ENCODE measurements around the gene HSPA4L. TPM values are rescaled to one million over a fixed set of nuclear protein-coding genes. Genes with fewer than 3 reads are reported as not detected.

HSPA4L gene
- total RNA-seq, 3 donors from 2014 or later: 2.7 to 14.5 (median 7.2) TPM

- H3K4me3 ChIP-seq: no peak overlapping the region
- no peaks in the 10 kb centered on the region for H3K36me3 ChIP-seq
- no peak overlapping the region for H3K27ac ChIP-seq
- no peak for TF ChIP-seq POLR2A (IDR thresholded peaks at IDR 0.05)
- TF ChIP-seq CTCF (IDR thresholded peaks at IDR 0.05): no peak
- TF ChIP-seq POLR2AphosphoS5 (IDR thresholded peaks at IDR 0.05): no peak
- H3K27me3 ChIP-seq: no peaks in the 10 kb centered on the region
- no peak for DNase-seq (ENCODE audit: low spot score in 2 of 2)
- intact Hi-C loops (cut with DNase I; ENCODE audit: low total_unique reads): no loop called here
- H3K4me1 ChIP-seq: no peaks in the 10 kb centered on the region
- no peaks in the 10 kb centered on the region for H3K9me3 ChIP-seq
Measured at GRCh38 chr4:127771535-127772275, 10.4 kb upstream of the HSPA4L start.

GRCh38 chr4:127772769-127773671 is 9.1 kb upstream of the HSPA4L start:
- TF ChIP-seq CTCF (IDR thresholded peaks at IDR 0.05) (no peak), POLR2A (IDR thresholded peaks at IDR 0.05) (no peak), POLR2AphosphoS5 (IDR thresholded peaks at IDR 0.05) (no peak)
- DNase-seq (ENCODE audit: low spot score in 2 of 2): no peak
- Histone ChIP-seq H3K36me3 (no peaks in the 10 kb centered on the region), H3K9me3 (no peaks in the 10 kb centered on the region), H3K4me1 (no peaks in the 10 kb centered on the region), H3K27me3 (no peaks in the 10 kb centered on the region), H3K27ac (no peak overlapping the region), H3K4me3 (no peak overlapping the region)
- intact Hi-C loops (cut with DNase I; ENCODE audit: low total_unique reads): no loop called here

- intact Hi-C loops (cut with DNase I; ENCODE audit: low total_unique reads): loop anchor here (2.0 kb wide), 1 partner anchor 65 kb away; no protein-coding TSS in a partner anchor
- Histone ChIP-seq H3K36me3 (no peaks in the 10 kb centered on the region), H3K27me3 (no peaks in the 10 kb centered on the region), H3K27ac (no peak overlapping the region), H3K4me3 (no peak overlapping the region), H3K4me1 (no peaks in the 10 kb centered on the region), H3K9me3 (no peaks in the 10 kb centered on the region)
- TF ChIP-seq POLR2A (IDR thresholded peaks at IDR 0.05) (no peak), CTCF (IDR thresholded peaks at IDR 0.05) (no peak), POLR2AphosphoS5 (IDR thresholded peaks at IDR 0.05) (no peak)
- DNase-seq (ENCODE audit: low spot score in 2 of 2): no peak
Measured at GRCh38 chr4:127775843-127776242, 6.3 kb upstream of the HSPA4L start.

- no peaks in the 10 kb centered on the region for H3K4me1 ChIP-seq
- no peak for DNase-seq (ENCODE audit: low spot score in 2 of 2)
- H3K4me3 ChIP-seq: no peak overlapping the region
- no peaks in the 10 kb centered on the region for H3K27me3 ChIP-seq
- no peaks in the 10 kb centered on the region for H3K9me3 ChIP-seq
- H3K27ac ChIP-seq: no peak overlapping the region
- TF ChIP-seq POLR2AphosphoS5 (IDR thresholded peaks at IDR 0.05): no peak
- TF ChIP-seq CTCF (IDR thresholded peaks at IDR 0.05): no peak
- no peak for TF ChIP-seq POLR2A (IDR thresholded peaks at IDR 0.05)
- intact Hi-C loops (cut with DNase I; ENCODE audit: low total_unique reads): loop anchor here (2.0 kb wide), 1 partner anchor 66 kb away; no protein-coding TSS in a partner anchor
- H3K36me3 ChIP-seq: no peaks in the 10 kb centered on the region
Measured at GRCh38 chr4:127776620-127777019, 5.5 kb upstream of the HSPA4L start.

GRCh38 chr4:127777487-127777886 is 4.6 kb upstream of the HSPA4L start:
- Histone ChIP-seq H3K4me3 (no peak overlapping the region), H3K36me3 (no peaks in the 10 kb centered on the region), H3K9me3 (no peaks in the 10 kb centered on the region), H3K27me3 (no peaks in the 10 kb centered on the region), H3K4me1 (no peaks in the 10 kb centered on the region), H3K27ac (no peak overlapping the region)
- intact Hi-C loops (cut with DNase I; ENCODE audit: low total_unique reads): loop anchor here (2.0 kb wide), 1 partner anchor 67 kb away; no protein-coding TSS in a partner anchor
- no peak for TF ChIP-seq POLR2AphosphoS5 (IDR thresholded peaks at IDR 0.05)
- TF ChIP-seq CTCF (IDR thresholded peaks at IDR 0.05): no peak
- no peak for TF ChIP-seq POLR2A (IDR thresholded peaks at IDR 0.05)
- DNase-seq (ENCODE audit: low spot score in 2 of 2): no peak
